ENCODE data around the gene EXOSC1. TPM values are rescaled to one million over a fixed set of nuclear protein-coding genes. Genes with fewer than 3 reads are reported as not detected.
A peak's percentile ranks its signal among the peaks of the same experiment; 100 is the strongest.
"Not testable (repeated sequence)": the region's sequence is repeated elsewhere in the genome, so short reads cannot be mapped to it uniquely, and the experiment has no call there.

The EXOSC1 gene
- total RNA-seq, result 20.6 and 23.1 TPM in 2 replicates

- peak; percentile 96 to 97 for DNase-seq (ENCODE audit: low read depth in 2 of 2)
Observed at GRCh38 chr10:97445722-97446639, at the start of gene EXOSC1, which contains the start of gene ZDHHC16. Gene EXOSC1 (minus strand): TSS chr10:97446006. CDS start chr10:97445985, 21 bp downstream. Gene ZDHHC16 (plus strand): TSS chr10:97446175. CDS start chr10:97451676, 5,501 bp downstream.

- peak in 1 of 2 donors; percentile 71 for DNase-seq (ENCODE audit: low read depth in 2 of 2)
Observed at GRCh38 chr10:97494863-97495506, 49.2 kb upstream of the EXOSC1 start.

GRCh38 chr10:97494151-97494550 is 48.3 kb upstream of the EXOSC1 start:
- no peak for DNase-seq (ENCODE audit: low read depth in 2 of 2)

GRCh38 chr10:97490592-97490991 is 44.8 kb upstream of the EXOSC1 start:
- peak in 1 of 2 donors; percentile 17 for DNase-seq (ENCODE audit: low read depth in 2 of 2)

- DNase-seq (ENCODE audit: low read depth in 2 of 2), result no peak
Observed at GRCh38 chr10:97485647-97486281, 40.0 kb upstream of the EXOSC1 start.

GRCh38 chr10:97483921-97484320 is 38.1 kb upstream of the EXOSC1 start:
- peak; percentile 16 to 33 for DNase-seq (ENCODE audit: low read depth in 2 of 2)

- DNase-seq (ENCODE audit: low read depth in 2 of 2), result peak; percentile 23 to 69
Observed at GRCh38 chr10:97483506-97483905, 37.7 kb upstream of the EXOSC1 start.

- no peak for DNase-seq (ENCODE audit: low read depth in 2 of 2)
Observed at GRCh38 chr10:97482381-97482780, 36.6 kb upstream of the EXOSC1 start.

- no peak for DNase-seq (ENCODE audit: low read depth in 2 of 2)
Observed at GRCh38 chr10:97481071-97481470, 35.3 kb upstream of the EXOSC1 start.

- no peak for DNase-seq (ENCODE audit: low read depth in 2 of 2)
Observed at GRCh38 chr10:97479939-97480338, 34.1 kb upstream of the EXOSC1 start.

- DNase-seq (ENCODE audit: low read depth in 2 of 2), result not testable (repeated sequence)
Observed at GRCh38 chr10:97479410-97479809, 33.6 kb upstream of the EXOSC1 start.

- no peak for DNase-seq (ENCODE audit: low read depth in 2 of 2)
Observed at GRCh38 chr10:97475936-97476594, 30.3 kb upstream of the EXOSC1 start.

- no peak for DNase-seq (ENCODE audit: low read depth in 2 of 2)
Observed at GRCh38 chr10:97474918-97475317, 29.1 kb upstream of the EXOSC1 start.

- DNase-seq (ENCODE audit: low read depth in 2 of 2), result not testable (repeated sequence)
Observed at GRCh38 chr10:97468781-97469180, 23.0 kb upstream of the EXOSC1 start.

GRCh38 chr10:97468162-97468561 is 22.4 kb upstream of the EXOSC1 start:
- DNase-seq (ENCODE audit: low read depth in 2 of 2), result peak in 1 of 2 donors; percentile 25

- no peak for DNase-seq (ENCODE audit: low read depth in 2 of 2)
Observed at GRCh38 chr10:97466755-97467154, 20.9 kb upstream of the EXOSC1 start.

- no peak for DNase-seq (ENCODE audit: low read depth in 2 of 2)
Observed at GRCh38 chr10:97465982-97466381, 20.2 kb upstream of the EXOSC1 start.

- no peak for DNase-seq (ENCODE audit: low read depth in 2 of 2)
Observed at GRCh38 chr10:97464226-97464625, 18.4 kb upstream of the EXOSC1 start.

GRCh38 chr10:97463363-97464132 is 17.7 kb upstream of the EXOSC1 start:
- DNase-seq (ENCODE audit: low read depth in 2 of 2), result peak; percentile 59 to 77

GRCh38 chr10:97462309-97462708 is 16.5 kb upstream of the EXOSC1 start:
- DNase-seq (ENCODE audit: low read depth in 2 of 2), result no peak

GRCh38 chr10:97459933-97460332 is 14.1 kb upstream of the EXOSC1 start:
- no peak for DNase-seq (ENCODE audit: low read depth in 2 of 2)
